SK-N-SH treated with all-trans-retinoic acid at 6 μM for 48 hours (cell line): Measurements from ENCODE around the gene ZXDC.

Experiments used
- BACH2 ChIP-seq: fragments of 250-450 bp; sonication (Bioruptor Pico); IDR thresholded peaks from 2 replicates; pipeline ENCODE4 v1.9.0; 2021; ENCODE audit warnings: mild to moderate bottlenecking, borderline replicate concordance
- ISL1 ChIP-seq: fragments of 250-450 bp; sonication (Bioruptor Pico); IDR thresholded peaks from 2 replicates; pipeline ENCODE4 v2.1.2; 2022; ENCODE audit warnings: mild to moderate bottlenecking, moderate library complexity
- OSR1 ChIP-seq: fragments of 250-450 bp; sonication (Bioruptor Pico); IDR thresholded peaks from 2 replicates; pipeline ENCODE4 v1.8.0; 2022; ENCODE audit warnings: moderate library complexity, mild to moderate bottlenecking, inconsistent platforms
- PATZ1 ChIP-seq: fragments of 250-450 bp; sonication (Bioruptor Pico); IDR thresholded peaks from 2 replicates; pipeline ENCODE4 v1.8.0; 2020; ENCODE audit warnings: mild to moderate bottlenecking, moderate library complexity, borderline replicate concordance
- ZFP3 ChIP-seq: fragments of 250-450 bp; sonication (Bioruptor Pico); IDR thresholded peaks from 2 replicates; pipeline ENCODE4 v1.5.0; 2020; ENCODE audit warnings: mild to moderate bottlenecking, moderate library complexity
- TF ChIP-seq, protein P1 (sequence below): fragments of 250-450 bp; sonication (Bioruptor Pico); IDR thresholded peaks from 2 replicates; pipeline ENCODE4 v1.5.0; 2020; ENCODE audit warnings: mild to moderate bottlenecking, moderate library complexity
- TF ChIP-seq, protein P2 (sequence below): fragments of 250-450 bp; sonication (Bioruptor Pico); IDR thresholded peaks from 2 replicates; pipeline ENCODE4 v1.5.1; 2020; ENCODE audit warnings: low read depth, mild to moderate bottlenecking, moderate library complexity

DNA sequence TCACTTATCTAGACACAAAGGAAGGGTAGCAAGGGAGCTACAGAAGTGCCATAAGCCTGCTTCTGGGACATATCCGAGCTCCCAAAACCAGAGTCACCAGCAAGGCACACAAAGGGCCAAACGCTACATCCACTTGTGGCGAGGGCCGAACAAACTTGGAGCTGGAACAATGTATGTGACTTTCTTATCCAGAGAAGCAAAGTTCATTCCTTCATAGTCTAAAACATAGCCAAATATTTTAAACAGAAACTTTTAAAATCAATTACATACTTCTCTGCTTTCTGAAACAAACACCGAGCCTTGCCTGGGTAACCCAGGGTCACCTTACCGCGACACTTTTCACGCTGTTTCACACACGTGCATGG lies 15.9 kb downstream of the ZXDC start:
- TF ChIP-seq ZFP3 (CRISPR knock-in tag) (no peak), PATZ1 (CRISPR knock-in tag) (no peak), BACH2 (CRISPR knock-in tag) (no peak), OSR1 (CRISPR knock-in tag) (no peak), ISL1 (no peak)
- TF ChIP-seq, protein P1, sequence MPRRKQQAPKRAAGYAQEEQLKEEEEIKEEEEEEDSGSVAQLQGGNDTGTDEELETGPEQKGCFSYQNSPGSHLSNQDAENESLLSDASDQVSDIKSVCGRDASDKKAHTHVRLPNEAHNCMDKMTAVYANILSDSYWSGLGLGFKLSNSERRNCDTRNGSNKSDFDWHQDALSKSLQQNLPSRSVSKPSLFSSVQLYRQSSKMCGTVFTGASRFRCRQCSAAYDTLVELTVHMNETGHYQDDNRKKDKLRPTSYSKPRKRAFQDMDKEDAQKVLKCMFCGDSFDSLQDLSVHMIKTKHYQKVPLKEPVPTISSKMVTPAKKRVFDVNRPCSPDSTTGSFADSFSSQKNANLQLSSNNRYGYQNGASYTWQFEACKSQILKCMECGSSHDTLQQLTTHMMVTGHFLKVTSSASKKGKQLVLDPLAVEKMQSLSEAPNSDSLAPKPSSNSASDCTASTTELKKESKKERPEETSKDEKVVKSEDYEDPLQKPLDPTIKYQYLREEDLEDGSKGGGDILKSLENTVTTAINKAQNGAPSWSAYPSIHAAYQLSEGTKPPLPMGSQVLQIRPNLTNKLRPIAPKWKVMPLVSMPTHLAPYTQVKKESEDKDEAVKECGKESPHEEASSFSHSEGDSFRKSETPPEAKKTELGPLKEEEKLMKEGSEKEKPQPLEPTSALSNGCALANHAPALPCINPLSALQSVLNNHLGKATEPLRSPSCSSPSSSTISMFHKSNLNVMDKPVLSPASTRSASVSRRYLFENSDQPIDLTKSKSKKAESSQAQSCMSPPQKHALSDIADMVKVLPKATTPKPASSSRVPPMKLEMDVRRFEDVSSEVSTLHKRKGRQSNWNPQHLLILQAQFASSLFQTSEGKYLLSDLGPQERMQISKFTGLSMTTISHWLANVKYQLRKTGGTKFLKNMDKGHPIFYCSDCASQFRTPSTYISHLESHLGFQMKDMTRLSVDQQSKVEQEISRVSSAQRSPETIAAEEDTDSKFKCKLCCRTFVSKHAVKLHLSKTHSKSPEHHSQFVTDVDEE (CRISPR knock-in tag) = no peak
- TF ChIP-seq, protein P2, sequence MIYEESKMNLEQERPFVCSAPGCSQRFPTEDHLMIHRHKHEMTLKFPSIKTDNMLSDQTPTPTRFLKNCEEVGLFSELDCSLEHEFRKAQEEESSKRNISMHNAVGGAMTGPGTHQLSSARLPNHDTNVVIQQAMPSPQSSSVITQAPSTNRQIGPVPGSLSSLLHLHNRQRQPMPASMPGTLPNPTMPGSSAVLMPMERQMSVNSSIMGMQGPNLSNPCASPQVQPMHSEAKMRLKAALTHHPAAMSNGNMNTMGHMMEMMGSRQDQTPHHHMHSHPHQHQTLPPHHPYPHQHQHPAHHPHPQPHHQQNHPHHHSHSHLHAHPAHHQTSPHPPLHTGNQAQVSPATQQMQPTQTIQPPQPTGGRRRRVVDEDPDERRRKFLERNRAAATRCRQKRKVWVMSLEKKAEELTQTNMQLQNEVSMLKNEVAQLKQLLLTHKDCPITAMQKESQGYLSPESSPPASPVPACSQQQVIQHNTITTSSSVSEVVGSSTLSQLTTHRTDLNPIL (CRISPR knock-in tag) = no peak
